GM19239 (cell line): Measurements from ENCODE around the gene LRMDA.

Experiments
- DNase-seq: peaks from one replicate; pipeline ENCODE4 v3.0.0; 2011; ENCODE audit warnings: low spot score; ENCODE audit not compliant: insufficient read length
- FAIRE-seq: peaks from 2 replicates; lab custom pipeline; 2011; peaks lifted over from hg19 to GRCh38; lab: Jason Lieb, UNC

Gene LRMDA

GRCh38 chr10:75976681-75977080, 545.3 kb downstream of the LRMDA start:
- DNase-seq (no peak), FAIRE-seq (no peak)

DNA sequence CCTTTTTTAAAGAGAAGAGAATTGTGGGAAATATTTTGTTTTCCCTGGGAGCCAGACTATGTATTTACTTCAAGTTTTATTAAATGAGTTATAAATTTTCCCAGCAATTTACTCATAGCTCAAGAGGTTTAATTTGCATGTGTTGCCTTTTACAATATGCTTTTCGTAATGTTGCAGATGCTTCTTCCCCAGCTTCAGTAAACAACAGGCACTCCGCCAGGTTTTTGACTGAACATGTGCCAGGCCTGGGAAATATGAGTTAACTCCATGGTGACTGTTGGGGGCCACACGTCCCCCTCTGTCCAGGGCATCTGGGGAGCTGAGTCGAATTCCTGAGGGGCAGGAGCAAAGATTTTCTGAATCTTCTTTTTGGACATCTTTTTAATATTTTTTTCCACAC, 545.7 kb downstream of the LRMDA start:
- FAIRE-seq (no peak), DNase-seq (no peak)

GRCh38 chr10:75978213-75978612, 546.8 kb downstream of the LRMDA start:
- DNase-seq: no peak
- no peak for FAIRE-seq

- no peak for FAIRE-seq
Measured at GRCh38 chr10:75980419-75981002, 549.1 kb downstream of the LRMDA start.

DNA sequence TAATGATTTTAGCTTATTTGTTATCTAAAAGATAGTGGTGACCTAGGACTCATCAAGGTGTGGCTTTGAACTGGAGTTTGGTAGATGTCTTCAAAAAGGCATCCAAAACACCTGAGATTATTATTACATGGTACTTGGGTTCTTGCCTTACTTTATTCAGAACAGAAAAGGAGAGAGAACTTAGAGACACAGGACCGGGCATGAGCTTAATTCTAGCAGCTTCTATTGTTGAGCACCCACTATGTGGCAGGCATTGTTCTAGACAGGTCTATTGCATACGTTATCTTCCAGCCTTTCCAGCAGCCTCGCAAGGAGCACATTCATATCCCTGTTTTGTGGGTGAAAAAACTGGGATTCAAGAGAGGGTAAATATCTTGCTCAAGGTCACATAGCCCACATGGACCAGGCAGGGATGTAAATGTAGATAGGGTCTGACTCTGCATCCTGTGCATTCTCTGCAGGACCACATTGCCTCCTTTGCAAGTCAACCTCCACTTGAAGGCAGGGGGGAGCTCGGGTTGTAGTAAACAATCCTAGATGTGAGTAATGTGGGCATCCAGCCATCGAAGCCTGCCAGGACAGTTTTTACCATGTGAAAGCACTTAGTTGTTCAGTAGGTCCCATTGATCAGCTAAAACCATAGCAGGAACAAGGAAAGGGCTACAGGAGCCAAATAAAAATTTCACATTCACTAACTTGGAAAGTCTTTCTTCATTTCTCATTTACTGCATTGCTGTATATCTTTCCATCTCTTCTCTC, 551.4 kb downstream of the LRMDA start:
- no peak for DNase-seq
- FAIRE-seq: no peak

More at GRCh38 chr10:75980419-75981002, 549.1 kb downstream of the LRMDA start:
- DNase-seq: no peak

DNA sequence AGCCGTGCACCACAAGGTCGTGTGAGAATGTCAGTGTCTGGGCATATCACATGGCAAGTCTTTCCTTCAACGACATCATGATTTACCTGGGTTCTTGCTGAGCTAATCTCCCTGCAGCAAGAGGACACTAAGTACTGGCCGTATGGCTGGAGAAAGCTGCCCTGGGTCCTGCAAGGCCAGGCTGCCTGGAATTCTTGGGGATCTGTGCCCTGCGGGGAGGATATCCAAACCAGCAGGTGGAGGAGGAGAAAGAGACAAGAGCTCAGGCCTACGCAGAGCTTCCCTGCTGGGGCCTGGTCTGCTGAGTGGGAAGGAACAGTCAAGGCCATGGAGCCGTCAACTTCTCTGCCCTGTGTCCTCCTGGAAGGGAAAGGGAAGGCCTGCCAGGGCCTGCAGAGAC, 552.6 kb downstream of the LRMDA start:
- no peak for FAIRE-seq

GRCh38 chr10:75987616-75988015, 556.2 kb downstream of the LRMDA start:
- FAIRE-seq: no peak

More for the DNA sequence above, 552.6 kb downstream of the LRMDA start:
- no peak for DNase-seq

DNA sequence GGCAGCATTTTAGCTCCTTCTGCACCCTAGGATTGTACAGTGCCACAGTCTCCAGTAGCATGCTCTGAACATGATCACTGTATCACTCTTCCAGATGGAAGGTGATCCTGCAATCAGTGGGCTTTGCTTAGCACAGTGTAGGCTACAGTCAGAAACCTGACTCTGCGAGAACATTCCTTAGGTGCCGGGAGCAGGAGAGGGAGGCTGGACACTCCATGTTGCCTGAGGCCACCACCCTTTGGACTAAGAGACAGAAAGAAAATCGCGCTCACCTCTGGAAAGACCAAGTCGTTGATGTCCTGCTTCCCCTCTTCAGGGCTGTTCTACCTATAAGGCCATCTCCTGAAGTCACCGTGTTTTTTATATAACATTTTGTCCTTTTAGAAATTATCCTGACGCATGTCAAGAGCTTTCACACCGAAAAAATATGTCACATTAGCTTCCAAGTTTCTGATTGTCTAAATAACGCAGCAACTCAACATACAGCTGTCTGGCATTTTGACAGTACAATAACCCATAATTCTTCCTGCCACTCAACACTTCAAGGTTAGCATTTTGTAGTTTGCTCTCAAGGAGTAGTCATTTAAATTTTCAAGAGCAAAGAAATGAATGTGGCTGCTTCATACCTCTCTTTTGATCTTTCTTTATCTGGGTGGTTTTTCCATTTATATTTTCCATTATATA, 563.1 kb downstream of the LRMDA start:
- no peak for DNase-seq
- no peak for FAIRE-seq

More at GRCh38 chr10:75987616-75988015, 556.2 kb downstream of the LRMDA start:
- DNase-seq: no peak

DNA sequence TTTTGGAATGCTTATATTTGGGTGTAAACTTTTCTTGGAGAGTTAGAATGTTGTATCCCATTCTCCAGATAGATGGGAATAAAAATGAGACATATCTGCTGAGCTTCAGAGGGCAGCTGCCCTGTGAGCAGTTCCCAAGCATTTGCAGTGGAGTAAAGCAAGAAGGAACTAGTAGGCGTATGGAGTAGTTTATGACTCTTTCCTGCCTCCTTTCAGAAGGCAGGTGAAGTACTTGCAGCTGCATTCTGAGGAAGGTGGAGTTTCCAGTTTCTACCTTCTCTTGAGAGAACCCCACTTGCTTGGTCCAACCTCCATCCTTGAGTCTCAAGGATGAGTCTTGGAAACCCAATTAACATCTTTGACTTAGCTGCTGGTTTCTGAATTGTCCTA, 563.6 kb downstream of the LRMDA start:
- DNase-seq (no peak), FAIRE-seq (no peak)

DNA sequence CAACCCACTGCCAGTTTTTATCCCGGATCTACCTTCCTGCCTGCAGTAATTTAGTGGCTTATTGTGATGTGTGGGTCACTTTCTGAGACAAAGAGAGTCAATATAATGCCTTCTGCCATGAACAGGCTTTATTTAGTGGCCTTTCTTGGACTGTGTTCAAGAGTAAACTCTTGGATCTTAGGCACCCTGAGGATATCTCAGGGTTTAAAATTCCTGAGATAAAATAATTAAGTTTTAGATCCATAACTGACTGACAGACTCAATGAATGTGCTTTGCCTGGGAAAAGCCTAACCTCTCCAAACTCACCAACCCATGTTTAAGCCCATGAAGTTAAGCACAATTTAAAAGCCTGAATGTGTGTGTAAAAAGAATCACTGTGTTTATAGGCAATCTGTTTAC, 564.3 kb downstream of the LRMDA start:
- no peak for FAIRE-seq
- DNase-seq: no peak

- no peak for FAIRE-seq
- DNase-seq: no peak
Measured at GRCh38 chr10:75999001-75999400, 567.6 kb downstream of the LRMDA start.

- no peak for DNase-seq
- FAIRE-seq: no peak
Measured at GRCh38 chr10:75999515-76000209, 568.2 kb downstream of the LRMDA start.

GRCh38 chr10:76000550-76000949, 569.1 kb downstream of the LRMDA start:
- DNase-seq (no peak), FAIRE-seq (no peak)

DNA sequence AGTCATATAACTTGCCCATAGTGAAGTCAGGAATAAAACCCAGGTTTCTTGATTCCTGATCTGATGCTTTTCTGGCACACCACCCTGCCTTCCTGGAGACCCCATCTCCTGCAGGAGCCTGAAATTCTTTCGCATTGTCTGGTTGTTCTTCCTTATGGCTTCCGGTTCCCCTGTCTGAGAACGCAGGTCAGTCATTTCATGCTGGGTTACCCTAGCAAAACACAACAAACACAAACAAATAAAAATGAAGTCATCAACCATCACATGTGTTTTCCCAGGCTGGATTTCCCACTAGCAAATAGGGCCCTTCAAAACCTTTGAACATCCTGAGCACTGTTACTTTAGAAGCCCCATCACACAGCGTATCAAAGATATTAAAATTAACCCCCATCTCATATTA, 569.6 kb downstream of the LRMDA start:
- FAIRE-seq: no peak

GRCh38 chr10:76001461-76001860, 570.0 kb downstream of the LRMDA start:
- no peak for DNase-seq
- FAIRE-seq: no peak

More for the DNA sequence above, 569.6 kb downstream of the LRMDA start:
- DNase-seq: no peak

DNA sequence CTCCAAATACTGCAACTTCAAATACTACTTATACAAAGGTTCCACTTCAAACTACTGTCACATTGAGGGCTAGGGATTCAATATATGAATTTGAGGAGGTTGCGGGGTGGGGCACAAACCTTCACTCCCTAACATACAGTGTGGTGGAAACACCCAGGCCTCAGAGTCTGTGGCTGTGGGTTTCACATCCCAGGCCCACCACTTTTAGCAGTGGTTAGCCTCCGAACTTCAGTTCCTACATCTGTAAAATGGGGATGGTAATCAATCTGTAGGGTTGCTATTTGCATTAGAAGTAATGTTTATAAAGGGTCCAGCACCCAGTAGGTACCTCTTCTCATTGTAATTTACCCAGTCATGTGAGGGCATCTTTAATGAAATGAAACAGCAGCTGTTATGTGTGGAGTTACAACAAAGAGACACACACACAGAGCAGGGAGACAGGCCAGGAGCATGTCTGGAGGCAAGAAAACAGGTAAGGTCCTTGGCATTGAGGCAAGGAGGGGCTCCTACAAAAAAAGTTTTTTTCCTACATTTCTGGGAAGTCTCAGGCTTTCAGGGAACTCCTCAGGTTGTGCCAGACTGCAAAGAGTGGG, 570.9 kb downstream of the LRMDA start:
- FAIRE-seq (no peak), DNase-seq (no peak)

- no peak for FAIRE-seq
- DNase-seq: no peak
Measured at GRCh38 chr10:76007667-76008181, 576.3 kb downstream of the LRMDA start.

GRCh38 chr10:76009531-76009930, 578.1 kb downstream of the LRMDA start:
- FAIRE-seq: no peak

GRCh38 chr10:76010703-76011102, 579.3 kb downstream of the LRMDA start:
- DNase-seq: no peak
- FAIRE-seq: no peak

More at GRCh38 chr10:76009531-76009930, 578.1 kb downstream of the LRMDA start:
- DNase-seq: no peak

GRCh38 chr10:76012716-76013327, 581.4 kb downstream of the LRMDA start:
- FAIRE-seq: no peak
- no peak for DNase-seq
